Uterus (tissue), 4 donors: ENCODE results near the gene HLF. TPM values are rescaled to one million over a fixed set of nuclear protein-coding genes. Genes with fewer than 3 reads are reported as not detected.

ENCODE experiments used
- DNase-seq, 2 donors: peaks; one replicate each; pipeline ENCODE4 v3.0.0-alpha.2; 2019 to 2020
- H3K27ac ChIP-seq, 2 donors: fragments of 200-600 bp; sonication (generic); 1 replicate in 1 of 2; 2 replicates in 1 of 2; pipeline ENCODE4 v1.5.1; 2016 to 2018
- H3K27me3 ChIP-seq, 2 donors: fragments of 200-600 bp; sonication (generic); one replicate each; pipeline ENCODE4 v1.5.1; 2018 to 2019; ENCODE audit warnings: control low read depth in 1 of 2
- H3K36me3 ChIP-seq, 2 donors: fragments of 200-600 bp; sonication (generic); one replicate each; pipeline ENCODE4 v1.5.1; 2019; ENCODE audit warnings: control low read depth in 1 of 2
- H3K4me1 ChIP-seq, 2 donors: fragments of 200-600 bp; sonication (generic); one replicate each; pipeline ENCODE4 v1.5.1; 2018 to 2019; ENCODE audit warnings: control low read depth in 1 of 2
- H3K4me3 ChIP-seq, 2 donors: fragments of 200-600 bp; sonication (generic); 1 replicate in 1 of 2; 2 replicates in 1 of 2; pipeline ENCODE4 v1.5.1; 2018 to 2019; ENCODE audit warnings: mild to moderate bottlenecking in 1 of 2
- H3K9me3 ChIP-seq, 2 donors: fragments of 200-600 bp; sonication (generic); one replicate each; pipeline ENCODE4 v1.5.1; 2019; ENCODE audit warnings: control low read depth in 1 of 2
- POLR2A ChIP-seq, 2 donors: fragments of 450-650 bp; IDR thresholded peaks; one replicate each; pipeline ENCODE4 v1.6.1; 2016; ENCODE audit warnings: antibody characterized with exemption in 2 of 2, mild to moderate bottlenecking in 1 of 2, moderate library complexity in 1 of 2
- intact Hi-C: fragments of 100-400 bp; cut with DNase I; formaldehyde crosslinking; loops from one replicate; pipeline ENCODE4 v1.15.1; 2023; ENCODE audit warnings: low total_unique reads
- total RNA-seq, 4 donors: library from RNA; depleted of rRNA in 3 of 4; stranded (reverse); fragments of >200 nt in 3 of 4; gene quantifications; one replicate each; pipeline versions ENCODE4 v1.1.0 to v1.2.4, GENCODE V29; 2014 to 2023
- TF ChIP-seq, protein P1 (sequence below), 4 experiments: fragments of 200-600 bp in 2 of 4; fragments of 450-650 bp in 2 of 4; sonication (generic) in 2 of 4; IDR thresholded peaks; one replicate each; pipeline ENCODE4 v1.5.1; 2016 to 2019; ENCODE audit warnings: antibody characterized with exemption in 4 of 4, mild to moderate bottlenecking in 2 of 4, moderate library complexity in 1 of 4
- donor health status: DM: yes; HTN: yes; CAD: no.

The HLF gene
- total RNA-seq, 4 donors from 2014 or later, result 12.0 to 81.2 (median 50.4) TPM

DNA sequence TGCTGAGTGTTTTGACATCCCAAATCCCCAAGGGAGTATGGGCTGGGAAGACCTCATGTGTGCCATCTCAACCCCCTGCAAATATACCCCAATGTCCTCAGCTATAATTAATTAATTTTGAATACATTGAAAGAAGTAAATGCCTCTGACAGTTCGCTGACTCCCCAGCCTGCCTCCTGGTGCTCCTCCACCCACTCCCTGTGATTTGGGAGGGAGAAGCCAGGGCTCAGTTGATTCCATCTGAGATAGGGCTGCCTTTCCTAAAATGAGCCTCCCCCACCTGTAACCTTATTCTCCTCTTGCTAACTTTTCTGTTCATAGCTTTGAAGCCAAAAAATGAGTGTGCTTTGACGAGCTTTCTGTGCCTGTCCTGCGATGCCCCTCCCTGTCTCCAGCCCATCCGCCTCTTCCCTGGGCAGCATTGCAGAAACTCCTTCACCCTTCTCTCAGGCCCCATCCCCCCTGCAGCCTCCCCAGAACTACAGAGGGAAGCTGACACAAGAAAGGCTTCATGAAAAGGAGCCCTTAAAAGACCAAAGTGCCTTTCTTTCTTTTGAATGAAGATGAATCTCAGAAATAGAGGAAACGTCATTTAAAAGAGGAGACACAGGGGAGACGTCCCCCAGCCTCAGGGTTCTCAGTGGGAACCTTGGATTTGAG lies 70.3 kb downstream of the HLF start:
- Histone ChIP-seq H3K4me1 (no peaks in the 10 kb centered on the region), H3K4me3 (no peak overlapping the region), H3K9me3 (no peaks in the 10 kb centered on the region), H3K27me3 (no peaks in the 10 kb centered on the region), H3K27ac (no peak overlapping the region), H3K36me3 (no peaks in the 10 kb centered on the region)
- DNase-seq, result no peak
- intact Hi-C loops, result no loop called here
- TF ChIP-seq, protein P1, sequence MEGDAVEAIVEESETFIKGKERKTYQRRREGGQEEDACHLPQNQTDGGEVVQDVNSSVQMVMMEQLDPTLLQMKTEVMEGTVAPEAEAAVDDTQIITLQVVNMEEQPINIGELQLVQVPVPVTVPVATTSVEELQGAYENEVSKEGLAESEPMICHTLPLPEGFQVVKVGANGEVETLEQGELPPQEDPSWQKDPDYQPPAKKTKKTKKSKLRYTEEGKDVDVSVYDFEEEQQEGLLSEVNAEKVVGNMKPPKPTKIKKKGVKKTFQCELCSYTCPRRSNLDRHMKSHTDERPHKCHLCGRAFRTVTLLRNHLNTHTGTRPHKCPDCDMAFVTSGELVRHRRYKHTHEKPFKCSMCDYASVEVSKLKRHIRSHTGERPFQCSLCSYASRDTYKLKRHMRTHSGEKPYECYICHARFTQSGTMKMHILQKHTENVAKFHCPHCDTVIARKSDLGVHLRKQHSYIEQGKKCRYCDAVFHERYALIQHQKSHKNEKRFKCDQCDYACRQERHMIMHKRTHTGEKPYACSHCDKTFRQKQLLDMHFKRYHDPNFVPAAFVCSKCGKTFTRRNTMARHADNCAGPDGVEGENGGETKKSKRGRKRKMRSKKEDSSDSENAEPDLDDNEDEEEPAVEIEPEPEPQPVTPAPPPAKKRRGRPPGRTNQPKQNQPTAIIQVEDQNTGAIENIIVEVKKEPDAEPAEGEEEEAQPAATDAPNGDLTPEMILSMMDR (IDR thresholded peaks at IDR 0.05), result no peak
- no peak for TF ChIP-seq POLR2A (IDR thresholded peaks at IDR 0.05)

GRCh38 chr17:55335625-55336024 lies 70.9 kb downstream of the HLF start:
- no peaks in the 10 kb centered on the region for H3K36me3 ChIP-seq
- no peak for DNase-seq
- no peaks in the 10 kb centered on the region for H3K27me3 ChIP-seq
- H3K27ac ChIP-seq, result no peak overlapping the region
- no peaks in the 10 kb centered on the region for H3K4me1 ChIP-seq
- TF ChIP-seq POLR2A (IDR thresholded peaks at IDR 0.05), result no peak
- TF ChIP-seq, protein P1 (IDR thresholded peaks at IDR 0.05), result no peak
- H3K4me3 ChIP-seq, result no peak overlapping the region
- intact Hi-C loops, result no loop called here
- no peaks in the 10 kb centered on the region for H3K9me3 ChIP-seq

GRCh38 chr17:55336426-55336825 lies 71.7 kb downstream of the HLF start:
- no peaks in the 10 kb centered on the region for H3K27me3 ChIP-seq
- H3K9me3 ChIP-seq, result no peaks in the 10 kb centered on the region
- no peak overlapping the region for H3K4me3 ChIP-seq
- TF ChIP-seq, protein P1 (IDR thresholded peaks at IDR 0.05), result no peak
- TF ChIP-seq POLR2A (IDR thresholded peaks at IDR 0.05), result no peak
- no peak for DNase-seq
- intact Hi-C loops, result no loop called here
- H3K27ac ChIP-seq, result no peak overlapping the region
- H3K4me1 ChIP-seq, result no peaks in the 10 kb centered on the region
- H3K36me3 ChIP-seq, result no peaks in the 10 kb centered on the region

GRCh38 chr17:55340176-55340575 lies 75.4 kb downstream of the HLF start:
- Histone ChIP-seq H3K4me3 (no peak overlapping the region), H3K4me1 (no peaks in the 10 kb centered on the region), H3K27ac (no peak overlapping the region), H3K9me3 (no peaks in the 10 kb centered on the region), H3K36me3 (no peaks in the 10 kb centered on the region), H3K27me3 (no peaks in the 10 kb centered on the region)
- TF ChIP-seq POLR2A (IDR thresholded peaks at IDR 0.05), result no peak
- TF ChIP-seq, protein P1 (IDR thresholded peaks at IDR 0.05), result no peak
- intact Hi-C loops, result no loop called here
- DNase-seq, result no peak

DNA sequence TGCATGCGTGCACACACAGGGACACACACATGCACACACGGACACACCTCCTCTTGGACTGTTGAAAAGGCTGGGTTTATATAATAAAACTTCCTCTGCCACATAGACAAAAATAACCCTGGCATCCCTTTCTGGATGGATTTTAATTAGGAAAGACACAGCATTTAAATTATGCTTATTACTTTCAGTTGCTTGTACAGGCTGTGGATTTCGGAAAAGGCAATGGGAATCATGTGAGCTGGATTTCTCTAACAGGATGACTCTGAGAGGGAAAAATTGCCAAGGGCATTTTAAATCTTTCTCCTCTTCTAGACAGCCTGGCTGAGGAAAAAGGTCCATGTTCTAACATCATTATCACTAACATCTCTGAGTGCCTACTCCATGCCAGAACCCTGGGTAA lies 75.9 kb downstream of the HLF start:
- intact Hi-C loops, result no loop called here
- TF ChIP-seq, protein P1 (IDR thresholded peaks at IDR 0.05), result no peak
- TF ChIP-seq POLR2A (IDR thresholded peaks at IDR 0.05), result no peak
- DNase-seq, result no peak

More for the DNA sequence above, 75.9 kb downstream of the HLF start:
- H3K4me3 ChIP-seq, result no peak overlapping the region
- no peaks in the 10 kb centered on the region for H3K36me3 ChIP-seq
- no peak overlapping the region for H3K27ac ChIP-seq
- no peaks in the 10 kb centered on the region for H3K9me3 ChIP-seq
- H3K27me3 ChIP-seq, result no peaks in the 10 kb centered on the region
- no peaks in the 10 kb centered on the region for H3K4me1 ChIP-seq
